NCI-H2029 treated with DMSO at 0.1 percent for 48 hours (cell line): ENCODE data around the gene GRAMD1B.
A peak's percentile ranks its signal among the peaks of the same experiment; 100 is the strongest.

Experiments
- DNase-seq: peaks from one replicate; lab custom pipeline; 2025; lab: John Stamatoyannopoulos, UW

Gene GRAMD1B

DNA sequence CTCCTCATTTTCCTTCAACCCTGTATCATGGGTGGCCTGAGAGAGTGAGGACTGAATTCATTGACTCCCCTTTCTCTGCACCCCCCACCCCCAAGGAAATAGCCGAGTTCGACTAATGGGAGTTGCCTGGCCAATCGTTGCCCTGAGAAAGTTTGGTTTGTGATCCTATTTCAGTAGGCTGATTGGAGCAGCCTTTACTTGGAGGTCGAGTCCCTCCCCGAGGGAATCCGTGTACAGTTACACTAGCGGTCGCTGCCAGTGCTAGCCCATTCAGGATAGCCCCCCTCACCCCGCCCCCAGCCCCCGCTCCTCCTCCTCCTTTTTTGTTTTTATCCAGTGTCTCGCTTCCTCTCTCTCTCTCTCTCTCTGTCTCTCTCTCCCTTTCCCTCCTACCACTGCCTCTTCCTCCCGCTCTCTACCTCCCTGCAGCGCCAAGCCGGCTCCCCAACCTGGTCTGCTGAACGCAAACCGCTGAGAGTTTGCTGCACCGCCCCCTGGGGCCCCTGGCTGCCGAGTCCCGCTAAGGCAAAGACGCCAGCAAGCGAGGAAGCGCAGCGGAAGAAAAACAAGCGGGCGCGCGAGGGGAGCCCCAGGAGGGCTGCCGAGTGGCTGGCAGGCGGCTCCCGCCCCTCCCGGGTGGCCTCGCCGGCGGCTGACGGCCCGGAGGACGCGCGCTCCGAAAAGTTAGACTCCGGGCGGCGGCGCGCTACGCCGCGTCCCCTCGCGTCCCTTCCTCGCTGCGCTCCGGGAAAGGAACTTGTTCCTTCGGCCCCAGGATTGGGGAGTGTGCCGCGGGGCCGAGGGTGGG lies at the start of gene GRAMD1B:
TSS of gene GRAMD1B (plus strand) at position 357 of the 808 bp plus-strand sequence. CDS start 524 bp downstream, outside the sequence.
- DNase-seq, result peak; percentile 59

DNA sequence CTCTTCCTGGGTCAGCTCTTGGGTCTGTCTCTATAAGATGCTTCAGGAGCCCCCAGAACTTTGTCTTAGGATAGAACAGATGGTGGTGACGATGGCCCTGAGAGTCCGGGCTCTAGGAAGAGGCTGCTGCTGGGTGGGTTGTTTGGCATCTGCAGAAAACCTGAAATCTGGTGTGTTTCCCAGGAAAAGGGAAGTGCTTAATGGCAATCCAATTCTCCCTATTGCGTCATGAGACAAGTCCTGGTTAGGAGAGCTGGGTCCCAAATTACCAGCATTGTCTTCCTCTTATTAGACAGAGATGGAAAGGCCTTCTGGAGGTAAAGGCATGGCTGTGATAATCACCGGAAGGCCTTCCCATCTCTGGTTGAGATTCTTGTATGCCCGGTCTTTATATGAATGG lies 48.9 kb upstream of the GRAMD1B start:
- DNase-seq, result no peak

DNA sequence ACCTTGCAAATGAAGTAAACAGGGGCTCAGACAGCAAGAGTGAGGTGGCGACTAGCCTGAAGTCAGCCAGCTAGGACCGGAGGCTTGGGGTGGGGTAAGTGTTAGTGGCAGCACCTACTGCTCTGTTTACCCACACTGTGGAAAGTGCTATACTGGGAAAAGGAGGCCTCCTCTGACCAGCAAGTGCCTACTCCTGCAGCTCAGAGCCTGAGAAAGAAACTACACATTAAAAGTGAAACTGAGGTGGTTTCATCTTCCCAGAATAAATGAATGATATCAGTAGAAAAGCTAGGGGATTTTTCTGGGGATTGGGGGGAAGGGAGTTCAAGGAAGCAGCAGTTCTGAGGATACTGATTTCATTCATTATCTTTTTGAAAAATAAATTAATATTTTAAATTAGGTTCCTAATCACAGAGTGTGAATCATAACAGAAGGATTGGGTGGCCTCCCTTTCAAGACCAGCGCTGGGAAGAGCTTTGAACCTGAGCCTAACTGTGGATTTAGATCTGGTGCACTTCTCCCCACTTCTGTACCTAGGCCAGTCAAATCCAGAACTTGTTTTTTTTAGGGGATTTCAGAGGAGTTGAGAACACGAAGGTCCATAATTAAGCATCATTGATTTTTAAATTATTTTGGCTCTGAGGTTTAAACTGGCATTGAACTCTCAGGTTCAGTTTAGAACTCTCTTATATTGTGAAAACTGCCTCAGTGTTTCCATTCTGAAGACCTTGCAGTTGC lies 48.1 kb upstream of the GRAMD1B start:
- DNase-seq, result no peak

DNA sequence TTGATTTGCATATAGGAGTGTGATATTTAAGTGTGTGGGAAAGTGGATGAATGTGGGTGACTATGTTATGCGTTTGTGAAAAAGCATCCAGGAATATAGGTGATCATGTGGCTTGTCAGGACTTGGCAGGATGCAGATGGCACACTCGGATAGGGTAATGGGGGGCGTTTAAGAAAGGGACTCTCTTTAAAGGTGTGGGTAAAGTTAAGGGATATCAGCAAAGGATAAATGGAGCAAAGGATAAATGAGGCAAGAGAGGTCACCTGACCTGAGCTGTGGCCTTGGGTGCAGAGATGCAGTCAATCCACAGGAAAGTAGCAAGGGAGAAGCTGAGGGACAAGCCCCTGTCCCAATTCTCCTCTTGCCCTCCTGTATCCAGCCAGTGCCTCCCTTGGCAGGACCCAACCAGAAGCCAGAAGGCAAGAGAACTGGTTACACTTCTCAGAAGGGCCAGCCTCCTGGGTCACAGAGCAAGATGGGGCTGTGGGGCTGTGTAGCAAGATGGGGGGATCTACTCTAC lies 47.5 kb upstream of the GRAMD1B start:
- no peak for DNase-seq

DNA sequence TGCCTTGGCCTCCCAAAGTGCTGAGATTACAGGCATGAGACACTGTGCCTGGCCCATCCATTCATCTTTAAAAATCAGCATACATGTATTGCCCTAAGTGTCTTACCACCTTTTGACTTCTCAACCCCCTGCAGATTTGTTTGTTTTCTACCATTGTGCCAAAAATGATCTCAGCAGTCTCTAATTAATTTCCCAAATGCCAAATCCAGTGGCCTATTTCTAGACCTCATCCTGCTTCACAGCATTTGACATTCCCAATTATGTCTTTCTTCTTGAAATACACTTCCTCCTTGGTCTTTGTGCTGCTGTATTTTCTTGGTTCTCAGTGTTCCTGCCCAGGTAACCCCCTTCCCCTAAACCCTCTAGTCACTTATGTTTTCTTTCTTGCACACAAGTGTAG lies 46.0 kb upstream of the GRAMD1B start:
- no peak for DNase-seq

DNA sequence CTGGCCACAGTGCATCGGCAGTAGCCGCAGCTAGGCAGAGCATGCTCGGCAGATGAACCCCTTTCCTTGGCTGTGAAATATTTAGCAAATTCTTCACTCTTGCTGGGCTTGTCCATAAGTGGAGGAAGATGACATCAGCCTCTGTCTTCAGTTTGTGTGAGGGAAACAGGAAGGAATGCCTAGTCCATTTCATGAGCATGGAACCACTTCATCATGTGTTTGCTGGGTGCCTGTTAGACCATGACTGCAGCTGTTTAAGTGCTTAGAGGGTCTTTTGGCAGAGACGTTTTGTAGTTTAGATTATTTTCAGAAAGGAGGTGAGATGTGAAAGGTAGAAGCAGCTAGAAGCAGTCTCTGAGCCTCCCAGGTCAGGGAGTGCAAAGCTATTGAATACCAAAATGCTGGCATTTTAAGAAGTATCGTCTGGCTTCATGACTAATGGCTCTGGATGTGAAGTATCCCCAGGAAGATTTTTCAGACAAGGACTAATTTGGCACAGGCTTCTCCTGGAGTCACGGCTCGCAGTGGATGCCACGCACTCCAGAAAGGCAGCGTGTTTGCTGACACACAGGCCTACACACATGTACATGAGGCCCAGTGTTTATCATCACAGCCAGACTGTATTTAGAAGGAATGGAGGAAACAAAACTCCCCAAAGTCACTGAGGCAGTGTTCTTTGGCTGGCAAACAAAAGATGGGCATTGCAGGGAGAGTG lies 43.1 kb upstream of the GRAMD1B start:
- DNase-seq, result peak; percentile 74

DNA sequence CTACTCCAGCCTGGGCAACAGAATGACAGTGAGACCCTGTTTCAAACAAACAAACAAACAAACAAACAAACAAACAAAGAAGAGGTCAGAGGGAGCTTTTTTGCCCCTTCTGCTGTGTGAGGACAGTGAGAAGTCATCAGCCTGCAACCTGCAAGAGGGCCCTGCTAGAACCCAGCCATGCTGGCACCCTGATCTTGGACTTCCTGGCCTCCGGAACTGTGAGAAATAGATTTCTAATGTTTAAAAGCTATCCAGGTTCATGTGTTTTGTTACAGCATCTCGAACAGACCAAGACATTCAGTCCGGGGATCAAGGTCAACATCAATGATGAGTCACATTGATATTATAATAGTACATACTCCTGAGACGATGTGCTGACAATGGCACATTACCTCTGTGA lies 41.4 kb upstream of the GRAMD1B start:
- no peak for DNase-seq

DNA sequence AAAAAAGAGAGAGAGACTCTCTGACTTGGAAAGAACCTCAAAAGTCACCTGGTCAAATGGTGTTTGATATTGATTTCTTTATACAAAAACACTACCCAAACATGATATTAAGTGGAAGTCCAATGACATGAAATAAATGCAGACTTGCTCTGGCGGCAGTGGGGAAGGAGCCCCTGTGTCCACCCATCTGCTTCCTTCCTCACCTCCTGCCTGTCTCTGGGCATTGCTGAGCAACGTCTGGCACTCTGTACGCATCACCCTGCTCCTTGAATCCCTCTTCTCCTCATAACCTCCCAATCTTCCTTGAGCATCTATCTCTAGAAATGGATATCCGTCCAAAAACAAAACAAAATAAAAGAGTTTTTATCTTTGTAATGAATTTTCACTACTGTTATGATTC lies 39.9 kb upstream of the GRAMD1B start:
- no peak for DNase-seq

DNA sequence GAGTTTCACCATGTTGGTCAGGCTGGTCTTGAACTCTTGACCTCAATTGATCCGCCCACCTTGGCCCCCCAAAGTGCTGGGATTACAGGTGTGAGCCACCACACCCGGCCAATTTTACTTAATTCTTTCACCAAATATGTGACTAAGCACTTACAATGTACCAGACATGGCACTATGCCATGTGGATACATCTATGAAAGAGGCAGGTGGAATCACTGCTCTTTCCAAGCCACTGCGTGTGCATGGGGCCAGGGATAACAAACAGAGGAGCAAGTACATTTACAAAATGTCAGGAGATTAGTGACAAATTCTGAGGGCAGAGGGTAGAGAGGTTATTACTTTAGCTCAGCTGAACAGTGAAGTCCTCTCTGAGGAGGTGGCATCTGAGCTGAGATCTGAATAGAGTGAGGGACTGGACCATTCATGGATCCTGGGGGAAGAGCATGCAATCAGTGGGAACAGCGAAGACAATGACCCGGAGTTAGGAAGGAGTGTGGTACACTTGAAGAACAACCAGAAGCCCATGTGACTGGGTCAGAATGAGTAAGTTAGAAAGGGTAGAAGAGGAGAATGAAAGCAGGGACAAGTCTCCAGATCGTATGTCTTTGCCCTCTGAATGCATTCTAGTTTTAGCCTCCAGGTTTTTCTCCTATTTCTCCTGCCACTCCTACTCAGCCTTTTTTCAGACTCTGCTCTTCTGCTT lies 38.3 kb upstream of the GRAMD1B start:
- no peak for DNase-seq

DNA sequence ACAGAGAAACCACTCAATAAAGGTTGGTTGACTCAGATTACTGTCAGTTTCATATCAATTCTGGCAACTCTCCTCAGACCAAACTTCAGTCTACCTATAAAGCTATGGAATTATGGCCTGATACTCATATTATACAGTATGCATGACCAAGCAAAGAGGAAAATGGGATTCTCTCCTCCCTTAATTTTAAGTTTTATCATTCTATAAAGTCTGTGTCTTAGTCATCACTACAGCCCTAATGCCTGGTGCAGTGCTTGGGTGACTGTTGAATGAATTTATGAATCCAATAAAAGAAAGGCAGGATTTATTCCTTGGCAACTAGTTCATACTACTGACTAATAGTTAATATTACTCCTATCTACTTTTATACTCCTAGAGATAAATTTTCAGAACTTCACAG lies 37.6 kb upstream of the GRAMD1B start:
- no peak for DNase-seq

DNA sequence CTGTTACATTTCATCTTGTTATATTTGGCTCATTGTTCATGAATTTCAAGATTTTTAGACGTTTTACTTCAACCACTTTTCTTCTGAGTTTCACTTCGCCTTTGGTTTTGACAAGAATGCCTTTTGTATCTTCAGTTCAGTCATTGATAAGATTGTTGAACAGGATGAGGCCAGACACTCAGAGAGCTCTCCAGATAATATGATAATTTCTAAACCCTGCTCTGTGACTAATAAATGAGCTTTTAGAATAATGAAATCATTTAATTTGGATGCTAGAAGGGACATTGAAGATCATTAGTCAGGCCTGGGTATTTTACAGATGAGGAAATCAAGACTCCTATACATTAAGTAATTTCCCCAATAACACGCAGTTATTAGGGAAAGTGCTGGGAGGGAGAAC lies 37.2 kb upstream of the GRAMD1B start:
- no peak for DNase-seq

DNA sequence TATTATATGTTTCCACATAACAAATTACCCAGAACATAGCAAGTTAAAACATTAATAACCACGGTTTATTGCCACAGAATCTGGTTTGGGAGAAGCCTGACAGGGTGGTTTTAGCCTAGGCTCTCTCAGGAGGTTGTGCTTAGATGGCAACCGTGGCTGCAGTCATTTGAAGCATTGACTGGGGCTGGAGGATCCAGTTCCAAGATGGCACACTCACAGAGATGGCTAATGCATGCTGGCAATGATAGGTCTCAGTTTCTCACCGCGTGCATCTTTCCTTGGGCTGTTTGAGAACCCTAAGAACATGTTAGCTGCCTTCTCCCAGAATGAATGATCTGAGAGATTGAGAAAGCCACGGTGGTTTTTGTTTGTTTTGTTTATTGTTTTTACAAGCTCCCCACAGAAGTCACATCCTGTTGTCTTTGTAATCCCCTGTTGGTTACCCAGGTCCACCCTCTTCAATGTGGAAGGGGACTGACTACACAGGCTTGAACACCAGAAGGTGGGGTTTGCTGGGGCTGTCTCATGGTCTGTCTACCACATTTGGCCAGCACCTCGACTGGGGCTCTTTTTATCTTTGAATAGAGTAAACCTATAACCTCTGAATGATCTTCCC lies 36.6 kb upstream of the GRAMD1B start:
- no peak for DNase-seq

DNA sequence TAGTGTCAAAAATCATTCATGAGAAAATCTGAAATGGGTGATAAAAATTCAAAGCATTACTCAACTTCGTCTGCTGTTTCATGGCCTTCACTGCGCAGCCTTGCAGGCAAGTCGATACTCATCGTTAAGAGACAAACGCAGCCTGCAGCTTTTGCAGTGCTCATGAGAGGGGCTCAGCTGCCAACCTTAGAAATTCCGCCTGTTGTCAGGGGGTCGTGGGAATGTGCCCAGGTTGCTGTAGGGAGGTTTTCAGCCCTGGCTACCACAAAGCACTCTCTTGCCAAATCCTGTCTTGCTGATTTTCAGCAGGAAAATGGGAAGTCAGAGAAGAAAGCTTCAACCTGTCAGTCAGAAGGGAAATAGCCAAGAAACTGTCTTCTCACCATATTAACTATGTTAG lies 25.4 kb upstream of the GRAMD1B start:
- no peak for DNase-seq

DNA sequence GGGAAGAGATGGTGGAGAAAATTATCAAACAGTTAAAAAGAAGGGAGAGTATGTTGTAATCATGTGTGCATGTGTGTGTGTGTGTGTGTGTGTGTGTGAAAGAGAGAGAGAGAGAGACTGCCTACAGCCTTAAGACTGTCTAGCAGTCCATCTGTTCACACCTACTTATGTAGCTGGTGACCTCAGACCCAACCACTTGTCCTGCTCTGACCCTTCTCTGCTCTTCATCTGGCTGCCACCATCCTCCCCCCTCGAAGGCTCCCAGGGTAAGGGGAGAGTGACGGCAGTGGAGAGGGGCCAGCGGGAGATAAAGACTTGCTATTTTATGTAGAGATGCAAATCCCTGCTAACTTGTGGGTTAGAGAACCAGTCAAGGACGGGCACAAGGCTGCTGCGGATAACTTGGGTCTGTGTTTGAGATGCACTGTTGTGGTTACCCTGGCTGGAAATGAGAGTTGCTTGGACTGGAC lies 24.9 kb upstream of the GRAMD1B start:
- no peak for DNase-seq

DNA sequence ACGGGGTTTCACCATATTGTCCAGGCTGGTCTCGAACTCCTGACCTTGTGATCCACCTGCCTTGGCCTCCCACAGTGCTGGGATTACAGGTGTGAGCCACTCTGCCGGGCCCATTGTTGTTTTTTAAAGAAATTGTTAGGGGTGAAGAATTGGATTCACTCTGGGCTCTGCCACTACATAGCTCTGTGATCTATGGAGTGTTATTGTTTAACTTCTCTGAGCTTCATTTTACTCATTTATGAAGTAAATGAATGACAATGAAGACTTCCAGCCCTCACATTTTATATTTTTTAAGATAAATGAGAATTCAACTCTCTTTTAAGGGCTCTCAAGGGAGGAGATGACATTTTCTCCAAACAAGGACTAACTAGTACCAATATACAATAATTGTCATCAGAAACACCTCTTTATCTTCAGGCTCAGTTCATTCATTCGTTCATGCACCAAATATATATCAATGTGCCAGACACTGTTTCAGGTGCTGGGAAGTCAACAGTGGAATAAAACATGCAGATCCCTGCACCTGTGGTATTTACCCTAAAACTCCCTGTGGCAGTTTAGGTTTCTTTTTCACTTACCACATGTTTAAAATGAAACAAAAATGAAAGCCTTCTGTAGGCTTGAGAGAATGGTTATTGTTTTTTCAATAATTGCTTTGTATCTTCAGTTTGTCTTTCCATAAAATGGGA lies 23.5 kb upstream of the GRAMD1B start:
- no peak for DNase-seq

DNA sequence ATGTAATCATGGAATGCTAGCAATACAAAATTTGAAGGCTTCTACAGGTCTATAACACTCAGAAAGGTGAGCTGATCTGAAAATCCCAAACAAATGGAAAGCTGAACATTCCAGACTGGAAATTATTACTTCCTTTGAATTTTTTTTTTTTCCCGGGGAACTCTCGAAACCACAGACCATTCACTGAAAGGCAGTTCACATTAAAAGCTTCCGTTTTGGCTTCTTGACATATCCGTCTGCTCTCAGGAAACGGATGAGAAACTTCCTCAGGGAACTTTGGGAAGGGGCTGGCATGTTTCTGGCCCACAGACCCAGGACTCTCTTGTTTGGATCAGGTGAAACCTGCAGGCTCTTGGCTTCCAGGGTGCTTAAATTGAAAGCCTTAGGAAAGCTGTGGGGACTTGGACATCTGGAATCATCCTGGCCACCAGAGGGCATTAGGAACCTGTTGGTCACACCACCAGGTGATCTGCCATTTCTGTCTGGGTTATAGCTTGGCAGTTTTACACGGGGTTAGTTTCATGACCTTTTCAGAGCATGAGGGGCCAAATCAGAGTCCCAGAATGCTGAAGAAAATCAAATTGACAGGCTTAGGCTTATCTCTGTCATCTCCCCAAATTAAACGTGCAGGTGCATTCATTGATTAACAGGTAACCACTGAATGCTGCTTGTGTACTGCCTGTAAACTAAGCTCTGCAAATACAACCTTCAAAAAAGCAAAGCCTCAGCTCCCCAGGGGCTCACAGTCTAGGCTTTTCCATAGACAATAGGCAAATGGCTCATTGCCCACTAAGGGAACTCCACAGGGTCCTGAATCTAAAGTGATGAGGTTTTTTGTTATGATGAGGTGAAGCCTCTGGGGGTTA lies 22.7 kb upstream of the GRAMD1B start:
- peak; percentile 82 for DNase-seq

DNA sequence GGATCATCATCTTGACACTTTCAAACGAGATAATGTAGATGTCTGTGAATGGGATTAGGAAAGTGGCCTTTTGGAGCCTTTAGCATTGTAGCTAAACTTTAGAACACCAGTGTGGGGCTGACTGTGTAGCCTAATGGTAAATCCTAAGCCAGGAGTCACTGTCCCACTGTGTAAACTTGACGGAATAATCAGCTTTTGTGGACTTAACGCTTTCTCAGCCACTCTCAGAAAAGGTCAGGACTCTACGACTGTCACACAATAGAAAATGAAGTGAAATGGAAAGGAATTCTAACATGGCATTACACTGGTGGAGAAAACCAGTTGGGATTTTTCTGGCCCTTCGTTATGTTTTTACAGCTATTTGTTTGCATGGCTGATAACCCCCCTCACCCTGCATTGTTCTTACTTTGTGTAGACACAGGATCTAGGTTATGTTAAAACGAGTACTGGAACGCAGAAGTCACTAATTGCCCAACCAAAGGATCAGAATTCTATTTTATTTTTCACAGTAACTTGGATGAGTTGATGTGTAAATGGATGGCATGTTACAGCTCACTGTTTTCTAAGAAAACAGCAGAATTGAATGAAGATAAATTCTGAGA lies 22.0 kb upstream of the GRAMD1B start:
- no peak for DNase-seq

DNA sequence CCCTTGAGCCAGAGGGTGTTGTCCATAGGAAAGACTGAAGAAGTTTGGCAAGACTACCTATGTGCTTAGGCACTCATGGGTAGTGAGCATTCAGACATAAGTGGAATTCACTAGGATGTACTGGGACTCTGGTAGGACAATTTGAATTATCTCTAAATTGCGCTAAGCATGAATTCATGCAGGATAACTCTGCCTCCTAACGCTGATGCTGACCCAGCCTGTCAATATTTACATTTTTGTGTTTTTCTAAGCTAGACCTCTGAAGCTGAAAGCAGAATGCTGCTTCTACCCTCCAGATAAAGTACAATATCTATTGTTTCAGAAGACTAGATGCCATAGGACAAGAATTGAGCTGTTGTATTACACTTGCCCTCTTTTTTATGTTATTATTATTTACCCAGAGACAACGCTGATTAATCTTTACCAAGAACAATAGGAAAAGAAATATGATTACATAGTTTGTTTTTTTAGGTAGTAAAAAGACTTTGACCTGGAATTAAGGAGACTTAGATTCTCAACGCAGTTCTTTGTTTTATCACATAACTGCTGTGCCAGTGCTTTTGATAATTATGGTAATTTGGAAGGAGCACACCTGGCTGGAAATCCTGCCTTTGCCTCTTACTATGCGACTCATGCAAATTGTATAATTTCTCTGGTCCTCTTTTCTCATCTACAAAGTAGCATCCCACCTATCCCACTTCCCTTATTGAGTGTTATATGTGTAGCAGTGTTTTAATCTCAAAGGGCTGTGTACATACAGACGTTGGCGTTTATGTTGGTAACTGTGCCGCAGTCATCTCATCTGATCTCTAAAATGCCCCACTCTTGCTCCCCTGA lies 21.2 kb upstream of the GRAMD1B start:
- peak; percentile 35 for DNase-seq
